Stomach (tissue), 9 donors: ENCODE data around the gene PRKCE. TPM values are rescaled to one million over a fixed set of nuclear protein-coding genes. Genes with fewer than 3 reads are reported as not detected.
"Not testable (repeated sequence)": the region's sequence is repeated elsewhere in the genome, so short reads cannot be mapped to it uniquely, and the experiment has no call there.

Experiments used
- DNase-seq, 2 donors: peaks; one replicate each; pipeline versions ENCODE4 v3.0.0 to v3.0.0-alpha.2; 2013 to 2019
- H3K27ac ChIP-seq, 5 donors: fragments of 200-600 bp in 4 of 5; sonication (generic) in 4 of 5; one replicate each; pipeline ENCODE4 v1.5.1; 2013 to 2019; ENCODE audit warnings: mild to moderate bottlenecking in 1 of 5, moderate library complexity in 1 of 5
- H3K27me3 ChIP-seq, 3 donors: fragments of 200-600 bp; sonication (generic); one replicate each; pipeline ENCODE4 v1.5.1; 2017 to 2019; ENCODE audit warnings: mixed run types in 1 of 3
- H3K36me3 ChIP-seq, 4 donors: fragments of 200-600 bp; sonication (generic); 1 replicate in 3 of 4; 2 replicates in 1 of 4; pipeline ENCODE4 v1.5.1; 2016 to 2019
- H3K4me1 ChIP-seq, 4 donors: fragments of 200-600 bp; sonication (generic); one replicate each; pipeline ENCODE4 v1.5.1; 2016 to 2019
- H3K4me3 ChIP-seq, 4 donors: fragments of 200-600 bp; sonication (generic) in 3 of 4; one replicate each; pipeline ENCODE4 v1.5.1; 2016 to 2019; ENCODE audit warnings: mild to moderate bottlenecking in 1 of 4
- H3K9me3 ChIP-seq, 4 donors: fragments of 200-600 bp; sonication (generic); one replicate each; pipeline ENCODE4 v1.5.1; 2016 to 2019
- CTCF ChIP-seq, 7 experiments: fragments of 450-650 bp in 4 of 7; fragments of 200-600 bp in 3 of 7; sonication (generic) in 3 of 7; IDR thresholded peaks; one replicate each; pipeline ENCODE4 v1.5.1; 2016 to 2019; ENCODE audit warnings: antibody characterized with exemption in 7 of 7, control low read depth in 2 of 7, mild to moderate bottlenecking in 1 of 7
- EP300 ChIP-seq: sonication (generic); formaldehyde crosslinking; IDR thresholded peaks from one replicate; pipeline ENCODE4 v1.6.1; 2017; ENCODE audit warnings: antibody characterized with exemption
- POLR2A ChIP-seq, 4 donors: fragments of 450-650 bp; IDR thresholded peaks; one replicate each; pipeline ENCODE4 v1.6.1; 2016; ENCODE audit warnings: antibody characterized with exemption in 4 of 4, control low read depth in 2 of 4, mild to moderate bottlenecking in 1 of 4, moderate library complexity in 1 of 4
- POLR2AphosphoS5 ChIP-seq, 3 donors: sonication (generic); formaldehyde crosslinking; IDR thresholded peaks; one replicate each; pipeline ENCODE4 v1.6.1; 2016; ENCODE audit warnings: antibody characterized with exemption in 3 of 3
- whole genome bisulfite sequencing, 5 donors: extraction: QIAGEN DNeasy Blood & Tissue Kit in 3 of 5; methylation state at CpG; one replicate each; pipeline versions ENCODE4 v1.1.5 to v1.1.7; 2013 to 2018; 5-methylcytosine and 5-hydroxymethylcytosine counted together
- intact Hi-C: fragments of 100-400 bp; cut with DNase I; formaldehyde crosslinking; loops from one replicate; pipeline ENCODE4 v1.15.1; 2023; ENCODE audit warnings: low total_unique reads
- polyA plus RNA-seq, 3 donors: library from polyadenylated mRNA; stranded (reverse); fragments of 200-250 nt; gene quantifications; one replicate each; pipeline ENCODE4 v1.2.3, GENCODE V29; 2013
- total RNA-seq, 5 donors: library from RNA; depleted of rRNA; stranded (reverse); fragments of >200 nt; gene quantifications; one replicate each; pipeline versions ENCODE4 v1.1.0 to v1.2.3, GENCODE V29; 2014 to 2016
- donor health status: healthy with polysubstance abuse.
- donor health status: Bipolar disorder and iron deficiency.
- donor health status: healthy.

The PRKCE gene
- total and polyA plus RNA-seq, 8 donors: 2.0 to 92.0 (median 10.0) TPM

GRCh38 chr2:45913539-45913938 lies 262.1 kb downstream of the PRKCE start:
- TF ChIP-seq CTCF (IDR thresholded peaks at IDR 0.05): no peak
- no peak for DNase-seq
- H3K4me3 ChIP-seq: no peak overlapping the region
- intact Hi-C loops: no loop called here
- H3K36me3 ChIP-seq: no peaks in the 10 kb centered on the region
- H3K27ac ChIP-seq: no peak overlapping the region
- peaks cover under 1 to 22% (median 9%) of the 10 kb centered on the region in 4 donors for H3K4me1 ChIP-seq
- H3K9me3 ChIP-seq: no peaks in the 10 kb centered on the region
- 78 to 87% (median 80%) methylated on average over 2 of the region's 2 CpGs for WGBS, 5 donors
- H3K27me3 ChIP-seq: no peaks in the 10 kb centered on the region

GRCh38 chr2:45915523-45915922 lies 264.0 kb downstream of the PRKCE start:
- H3K27ac ChIP-seq: no peak overlapping the region
- H3K4me1 ChIP-seq: peaks cover 13 to 26% (median 25%) of the 10 kb centered on the region in 4 donors
- no peaks in the 10 kb centered on the region for H3K36me3 ChIP-seq
- no peak overlapping the region for H3K4me3 ChIP-seq
- TF ChIP-seq CTCF (IDR thresholded peaks at IDR 0.05) (no peak), POLR2AphosphoS5 (IDR thresholded peaks at IDR 0.05) (no peak), EP300 (no peak), POLR2A (IDR thresholded peaks at IDR 0.05) (no peak)
- DNase-seq: no peak
- intact Hi-C loops: no loop called here
- H3K9me3 ChIP-seq: no peaks in the 10 kb centered on the region
- WGBS, 5 donors: 92 to 97% (median 94%) methylated on average over 5 of the region's 5 CpGs
- no peaks in the 10 kb centered on the region for H3K27me3 ChIP-seq

- peaks cover 13 to 24% (median 17%) of the 10 kb centered on the region in 4 donors for H3K4me1 ChIP-seq
These were observed 266.2 kb downstream of the PRKCE start for GRCh38 chr2:45917561-45918176.

GRCh38 chr2:45918463-45919159 lies 267.1 kb downstream of the PRKCE start:
- TF ChIP-seq CTCF (IDR thresholded peaks at IDR 0.05): no peak
- TF ChIP-seq EP300: no peak
- TF ChIP-seq POLR2AphosphoS5 (IDR thresholded peaks at IDR 0.05): no peak
- TF ChIP-seq POLR2A (IDR thresholded peaks at IDR 0.05): no peak
- Histone ChIP-seq H3K27ac (peak overlapping the region in 2 of 5 donors; percentile 9 to 36), H3K4me1 (peaks cover 13 to 32% (median 17%) of the 10 kb centered on the region in 4 donors), H3K9me3 (no peaks in the 10 kb centered on the region), H3K4me3 (no peak overlapping the region), H3K27me3 (no peaks in the 10 kb centered on the region), H3K36me3 (no peaks in the 10 kb centered on the region)
- DNase-seq: no peak
- intact Hi-C loops: no loop called here
- WGBS, 5 donors: 80 to 86% (median 86%) methylated on average over 7 of the region's 7 CpGs

More at GRCh38 chr2:45917561-45918176, 266.2 kb downstream of the PRKCE start:
- H3K9me3 ChIP-seq, intact Hi-C loops, H3K36me3 ChIP-seq, H3K4me3 ChIP-seq, DNase-seq, H3K27me3 ChIP-seq, H3K27ac ChIP-seq: not testable (repeated sequence)
- WGBS, 5 donors: 95 to 98% (median 97%) methylated on average over 16 to 49 of the region's 49 CpGs

- H3K36me3 ChIP-seq: no peaks in the 10 kb centered on the region
- DNase-seq: peak in 1 of 2 donors; percentile 52
- H3K27ac ChIP-seq: peak overlapping the region in 4 of 5 donors; percentile 8 to 38 (median 22)
- no peaks in the 10 kb centered on the region for H3K27me3 ChIP-seq
- TF ChIP-seq EP300 (no peak), POLR2A (IDR thresholded peaks at IDR 0.05) (no peak), POLR2AphosphoS5 (IDR thresholded peaks at IDR 0.05) (peak in 1 of 3 donors; percentile 8)
- intact Hi-C loops: no loop called here
- 50 to 61% (median 58%) methylated on average over 7 of the region's 7 CpGs for WGBS, 5 donors
- H3K4me1 ChIP-seq: peaks cover 13 to 36% (median 17%) of the 10 kb centered on the region in 4 donors
- H3K4me3 ChIP-seq: no peak overlapping the region
- no peaks in the 10 kb centered on the region for H3K9me3 ChIP-seq
These were observed 267.7 kb downstream of the PRKCE start for GRCh38 chr2:45919160-45919650.
